Adrenal gland (tissue), 5 donors: ENCODE measurements around the gene ZNF410.

Source experiments
- CTCF ChIP-seq, 6 experiments: fragments of 450-650 bp in 4 of 6; fragments of 200-600 bp in 2 of 6; sonication (generic) in 1 of 6; IDR thresholded peaks; 1 replicate in 5 of 6; 2 replicates in 1 of 6; pipeline versions ENCODE4 v1.5.1 to v1.8.0; 2016 to 2021; ENCODE audit warnings: antibody characterized with exemption in 6 of 6, mild to moderate bottlenecking in 2 of 6, moderate library complexity in 1 of 6
- POLR2A ChIP-seq, 2 donors: fragments of 450-650 bp; IDR thresholded peaks; one replicate each; pipeline ENCODE4 v1.6.1; 2017; ENCODE audit warnings: antibody characterized with exemption in 2 of 2, mild to moderate bottlenecking in 2 of 2, moderate library complexity in 1 of 2
- donor health status: DM: no; HTN: no; CAD: no.

- TF ChIP-seq CTCF (IDR thresholded peaks at IDR 0.05), result no peak
- TF ChIP-seq POLR2A (IDR thresholded peaks at IDR 0.05), result no peak
These were observed 9.9 kb downstream of the ZNF410 start for GRCh38 chr14:73896521-73896920.
